Measurements from ENCODE around the gene ALKBH4.

The ALKBH4 gene

DNA sequence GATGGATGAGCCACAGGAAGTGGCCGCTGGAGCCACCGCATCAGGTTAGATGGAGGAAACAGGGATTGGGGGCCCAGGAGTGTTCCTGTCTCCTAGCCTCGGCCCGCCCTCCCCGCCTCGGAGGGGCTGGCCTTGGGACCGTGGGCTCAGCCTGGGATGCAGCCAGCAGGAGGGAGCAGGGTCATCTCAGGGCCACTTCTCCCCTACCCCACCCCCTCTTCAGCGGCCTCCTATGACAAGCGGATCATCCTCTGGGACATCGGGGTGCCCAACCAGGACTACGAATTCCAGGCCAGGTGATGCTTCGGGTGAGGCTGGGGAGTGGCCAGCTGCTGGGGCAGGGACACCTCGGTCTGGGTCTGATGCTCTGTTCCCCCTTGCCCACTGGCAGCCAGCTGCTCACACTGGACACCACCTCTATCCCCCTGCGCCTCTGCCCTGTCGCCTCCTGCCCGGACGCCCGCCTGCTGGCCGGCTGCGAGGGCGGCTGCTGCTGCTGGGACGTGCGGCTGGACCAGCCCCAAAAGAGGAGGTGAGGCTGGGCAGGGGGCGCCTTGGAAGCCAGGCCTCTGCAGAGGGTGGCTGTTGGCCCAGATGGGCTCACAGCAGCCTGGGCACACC is 4.8 kb upstream of the ALKBH4 start:
- ATAC-seq: no peak
- TF ChIP-seq BACH2 (CRISPR knock-in tag; IDR thresholded peaks at IDR 0.05; ENCODE audit: borderline replicate concordance) (no peak), CSRNP3 (CRISPR knock-in tag; IDR thresholded peaks at IDR 0.05) (no peak), ZNF70 (CRISPR knock-in tag; IDR thresholded peaks at IDR 0.05) (no peak), SNAI2 (CRISPR knock-in tag; IDR thresholded peaks at IDR 0.05) (no peak), ARNTL (CRISPR knock-in tag; IDR thresholded peaks at IDR 0.05; ENCODE audit: borderline replicate concordance, low read depth) (no peak)

DNA sequence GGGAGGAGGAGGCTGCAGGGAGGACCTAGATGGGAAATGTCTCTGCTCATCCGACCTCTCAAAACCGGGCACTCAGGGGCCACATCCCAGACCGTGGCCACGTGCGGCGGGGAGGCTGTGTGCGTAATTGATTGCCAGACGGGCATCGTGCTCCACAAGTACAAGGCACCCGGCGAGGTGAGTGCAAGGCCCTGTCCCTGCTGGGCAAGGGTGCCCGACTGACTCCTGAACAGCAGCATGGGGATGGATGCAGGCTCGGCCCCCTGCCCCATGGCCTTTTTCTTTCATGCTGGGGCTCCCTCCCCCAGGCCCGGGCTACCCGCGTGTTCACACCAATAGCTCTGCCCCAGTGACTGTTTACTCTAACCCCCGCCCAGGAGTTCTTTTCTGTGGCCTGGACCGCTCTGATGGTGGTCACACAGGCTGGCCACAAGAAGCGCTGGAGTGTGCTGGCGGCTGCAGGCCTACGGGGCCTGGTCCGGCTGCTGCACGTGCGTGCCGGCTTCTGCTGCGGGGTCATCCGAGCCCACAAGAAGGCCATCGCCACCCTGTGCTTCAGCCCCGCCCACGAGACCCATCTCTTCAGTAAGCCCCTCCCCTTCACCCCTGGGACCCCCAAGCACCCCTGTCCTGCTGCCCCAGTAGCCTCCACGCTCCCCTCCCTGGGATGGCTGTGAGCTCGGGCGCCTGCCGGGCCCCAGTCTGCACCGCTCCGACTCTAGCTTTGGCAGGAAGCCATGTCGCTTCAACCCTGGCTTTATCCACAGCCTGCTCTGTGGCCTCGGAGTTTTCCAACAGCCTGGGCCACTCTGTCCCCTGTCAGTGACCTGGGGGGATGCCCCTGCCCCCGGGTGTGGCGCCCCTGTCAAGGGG is 4.1 kb upstream of the ALKBH4 start:
- TF ChIP-seq PPARA (CRISPR knock-in tag; IDR thresholded peaks at IDR 0.05; ENCODE audit: borderline replicate concordance) (no peak), ZNF70 (CRISPR knock-in tag; IDR thresholded peaks at IDR 0.05) (no peak), ZC3H10 (CRISPR knock-in tag; IDR thresholded peaks at IDR 0.05) (no peak), GLIS3 (CRISPR knock-in tag; IDR thresholded peaks at IDR 0.05) (no peak)
- no peak for ATAC-seq

DNA sequence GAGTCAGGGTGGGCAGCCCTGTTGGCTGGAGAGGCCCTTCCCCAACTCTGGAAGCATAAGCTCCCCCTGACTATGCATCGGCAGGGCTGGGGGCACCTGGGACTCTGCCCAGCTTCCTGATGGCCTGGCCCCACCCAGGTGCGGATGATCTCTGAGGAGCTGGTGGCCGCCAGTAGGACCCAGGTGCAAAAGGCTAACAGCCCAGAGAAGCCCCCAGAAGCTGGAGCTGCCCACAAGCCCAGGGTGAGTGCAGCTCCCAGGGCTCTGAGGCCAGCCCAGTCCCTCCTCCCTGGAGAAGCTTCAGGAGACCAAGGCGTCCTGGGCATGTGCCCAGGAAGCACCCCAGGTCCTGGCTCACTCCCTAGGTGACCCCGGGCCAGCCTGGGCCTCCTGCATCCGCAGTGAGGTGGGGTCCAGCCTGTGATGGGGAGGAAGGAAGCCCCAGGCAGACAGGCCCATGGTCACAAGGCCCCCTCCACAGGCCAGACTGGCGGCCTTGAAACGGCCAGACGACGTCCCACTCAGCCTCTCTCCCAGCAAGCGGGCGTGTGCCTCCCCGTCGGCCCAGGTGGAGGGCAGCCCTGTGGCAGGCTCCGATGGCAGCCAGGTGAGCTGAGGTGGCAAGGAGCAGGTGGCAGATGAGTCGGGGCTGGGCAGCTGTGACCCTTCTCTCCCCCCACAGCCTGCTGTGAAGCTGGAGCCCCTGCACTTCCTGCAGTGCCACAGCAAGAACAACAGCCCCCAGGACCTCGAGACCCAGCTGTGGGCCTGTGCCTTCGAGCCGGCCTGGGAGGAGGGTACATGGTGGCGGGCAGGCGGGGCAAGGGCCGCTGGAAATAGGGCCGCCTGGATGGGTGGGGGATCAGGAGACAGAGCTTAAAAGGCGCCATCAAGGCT is 3.2 kb upstream of the ALKBH4 start:
- TF ChIP-seq CSDC2 (CRISPR knock-in tag; IDR thresholded peaks at IDR 0.05) (no peak), BACH2 (CRISPR knock-in tag; IDR thresholded peaks at IDR 0.05; ENCODE audit: borderline replicate concordance) (no peak), TOX (CRISPR knock-in tag; IDR thresholded peaks at IDR 0.05; ENCODE audit: borderline replicate concordance) (no peak), ARNTL (CRISPR knock-in tag; IDR thresholded peaks at IDR 0.05; ENCODE audit: borderline replicate concordance, low read depth) (no peak), ZNF70 (CRISPR knock-in tag; IDR thresholded peaks at IDR 0.05) (no peak), SNAI2 (CRISPR knock-in tag; IDR thresholded peaks at IDR 0.05) (no peak), CSRNP3 (CRISPR knock-in tag; IDR thresholded peaks at IDR 0.05) (no peak)
- TF ChIP-seq, protein P1, sequence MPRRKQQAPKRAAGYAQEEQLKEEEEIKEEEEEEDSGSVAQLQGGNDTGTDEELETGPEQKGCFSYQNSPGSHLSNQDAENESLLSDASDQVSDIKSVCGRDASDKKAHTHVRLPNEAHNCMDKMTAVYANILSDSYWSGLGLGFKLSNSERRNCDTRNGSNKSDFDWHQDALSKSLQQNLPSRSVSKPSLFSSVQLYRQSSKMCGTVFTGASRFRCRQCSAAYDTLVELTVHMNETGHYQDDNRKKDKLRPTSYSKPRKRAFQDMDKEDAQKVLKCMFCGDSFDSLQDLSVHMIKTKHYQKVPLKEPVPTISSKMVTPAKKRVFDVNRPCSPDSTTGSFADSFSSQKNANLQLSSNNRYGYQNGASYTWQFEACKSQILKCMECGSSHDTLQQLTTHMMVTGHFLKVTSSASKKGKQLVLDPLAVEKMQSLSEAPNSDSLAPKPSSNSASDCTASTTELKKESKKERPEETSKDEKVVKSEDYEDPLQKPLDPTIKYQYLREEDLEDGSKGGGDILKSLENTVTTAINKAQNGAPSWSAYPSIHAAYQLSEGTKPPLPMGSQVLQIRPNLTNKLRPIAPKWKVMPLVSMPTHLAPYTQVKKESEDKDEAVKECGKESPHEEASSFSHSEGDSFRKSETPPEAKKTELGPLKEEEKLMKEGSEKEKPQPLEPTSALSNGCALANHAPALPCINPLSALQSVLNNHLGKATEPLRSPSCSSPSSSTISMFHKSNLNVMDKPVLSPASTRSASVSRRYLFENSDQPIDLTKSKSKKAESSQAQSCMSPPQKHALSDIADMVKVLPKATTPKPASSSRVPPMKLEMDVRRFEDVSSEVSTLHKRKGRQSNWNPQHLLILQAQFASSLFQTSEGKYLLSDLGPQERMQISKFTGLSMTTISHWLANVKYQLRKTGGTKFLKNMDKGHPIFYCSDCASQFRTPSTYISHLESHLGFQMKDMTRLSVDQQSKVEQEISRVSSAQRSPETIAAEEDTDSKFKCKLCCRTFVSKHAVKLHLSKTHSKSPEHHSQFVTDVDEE (CRISPR knock-in tag; IDR thresholded peaks at IDR 0.05): no peak
- ATAC-seq: no peak

DNA sequence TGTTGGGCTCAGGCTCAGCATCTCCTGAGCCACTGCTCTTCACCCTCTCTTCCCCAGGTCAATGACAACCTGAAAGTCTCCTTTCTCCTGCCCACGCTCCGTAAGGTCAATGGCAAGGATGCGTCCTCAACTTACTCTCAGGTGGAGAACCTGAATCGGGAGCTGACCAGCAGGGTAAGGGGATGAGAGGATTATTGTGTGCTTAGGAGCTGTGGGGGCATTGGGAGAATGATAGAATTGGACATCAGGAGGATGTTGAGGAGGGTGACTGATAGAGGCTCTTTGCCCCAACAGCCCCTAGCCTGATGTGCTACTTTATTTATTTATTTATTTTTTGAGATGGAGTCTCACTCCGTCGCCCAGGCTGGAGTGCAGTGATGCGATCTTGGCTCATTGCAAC is 1.4 kb upstream of the ALKBH4 start:
- ATAC-seq: no peak
- TF ChIP-seq TCF4 (CRISPR knock-in tag; IDR thresholded peaks at IDR 0.05; ENCODE audit: borderline replicate concordance): no peak
- TF ChIP-seq GLIS3 (CRISPR knock-in tag; IDR thresholded peaks at IDR 0.05): no peak
- TF ChIP-seq PATZ1 (CRISPR knock-in tag; IDR thresholded peaks at IDR 0.05; ENCODE audit: borderline replicate concordance): no peak
- TF ChIP-seq RARB (CRISPR knock-in tag; IDR thresholded peaks at IDR 0.05): no peak
- TF ChIP-seq, protein P2, sequence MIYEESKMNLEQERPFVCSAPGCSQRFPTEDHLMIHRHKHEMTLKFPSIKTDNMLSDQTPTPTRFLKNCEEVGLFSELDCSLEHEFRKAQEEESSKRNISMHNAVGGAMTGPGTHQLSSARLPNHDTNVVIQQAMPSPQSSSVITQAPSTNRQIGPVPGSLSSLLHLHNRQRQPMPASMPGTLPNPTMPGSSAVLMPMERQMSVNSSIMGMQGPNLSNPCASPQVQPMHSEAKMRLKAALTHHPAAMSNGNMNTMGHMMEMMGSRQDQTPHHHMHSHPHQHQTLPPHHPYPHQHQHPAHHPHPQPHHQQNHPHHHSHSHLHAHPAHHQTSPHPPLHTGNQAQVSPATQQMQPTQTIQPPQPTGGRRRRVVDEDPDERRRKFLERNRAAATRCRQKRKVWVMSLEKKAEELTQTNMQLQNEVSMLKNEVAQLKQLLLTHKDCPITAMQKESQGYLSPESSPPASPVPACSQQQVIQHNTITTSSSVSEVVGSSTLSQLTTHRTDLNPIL (CRISPR knock-in tag; IDR thresholded peaks at IDR 0.05; ENCODE audit: low read depth): no peak
- no peak for TF ChIP-seq ZNF565 (CRISPR knock-in tag; conservative IDR thresholded peaks at IDR 0.05; ENCODE audit: low read depth)
- TF ChIP-seq ZFP30 (CRISPR knock-in tag; IDR thresholded peaks at IDR 0.05): no peak
- TF ChIP-seq, protein P1 (CRISPR knock-in tag; IDR thresholded peaks at IDR 0.05): no peak
- TF ChIP-seq ZNF8 (CRISPR knock-in tag; IDR thresholded peaks at IDR 0.05): no peak
- no peak for TF ChIP-seq ZNF70 (CRISPR knock-in tag; IDR thresholded peaks at IDR 0.05)
- no peak for TF ChIP-seq CSRNP3 (CRISPR knock-in tag; IDR thresholded peaks at IDR 0.05)

All from SK-N-SH treated with all-trans-retinoic acid at 6 μM for 48 hours (cell line).